Activated CD8-positive, alpha-beta memory T cell treated with anti-CD3 and anti-CD28 coated beads, Interleukin-2, amount 50 U/mL, for 24 hours (primary cell): ENCODE measurements around the gene DAZ1.
"Not testable (repeated sequence)": the region's sequence is repeated elsewhere in the genome, so short reads cannot be mapped to it uniquely, and the experiment has no call there.

Experiments used
- DNase-seq: peaks from one replicate; pipeline ENCODE4 v3.0.0-alpha.2; 2020; ENCODE audit errors: extremely low read depth

Gene DAZ1, protein sequence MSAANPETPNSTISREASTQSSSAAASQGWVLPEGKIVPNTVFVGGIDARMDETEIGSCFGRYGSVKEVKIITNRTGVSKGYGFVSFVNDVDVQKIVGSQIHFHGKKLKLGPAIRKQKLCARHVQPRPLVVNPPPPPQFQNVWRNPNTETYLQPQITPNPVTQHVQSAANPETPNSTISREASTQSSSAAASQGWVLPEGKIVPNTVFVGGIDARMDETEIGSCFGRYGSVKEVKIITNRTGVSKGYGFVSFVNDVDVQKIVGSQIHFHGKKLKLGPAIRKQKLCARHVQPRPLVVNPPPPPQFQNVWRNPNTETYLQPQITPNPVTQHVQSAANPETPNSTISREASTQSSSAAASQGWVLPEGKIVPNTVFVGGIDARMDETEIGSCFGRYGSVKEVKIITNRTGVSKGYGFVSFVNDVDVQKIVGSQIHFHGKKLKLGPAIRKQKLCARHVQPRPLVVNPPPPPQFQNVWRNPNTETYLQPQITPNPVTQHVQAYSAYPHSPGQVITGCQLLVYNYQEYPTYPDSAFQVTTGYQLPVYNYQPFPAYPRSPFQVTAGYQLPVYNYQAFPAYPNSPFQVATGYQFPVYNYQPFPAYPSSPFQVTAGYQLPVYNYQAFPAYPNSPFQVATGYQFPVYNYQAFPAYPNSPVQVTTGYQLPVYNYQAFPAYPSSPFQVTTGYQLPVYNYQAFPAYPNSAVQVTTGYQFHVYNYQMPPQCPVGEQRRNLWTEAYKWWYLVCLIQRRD

DNA sequence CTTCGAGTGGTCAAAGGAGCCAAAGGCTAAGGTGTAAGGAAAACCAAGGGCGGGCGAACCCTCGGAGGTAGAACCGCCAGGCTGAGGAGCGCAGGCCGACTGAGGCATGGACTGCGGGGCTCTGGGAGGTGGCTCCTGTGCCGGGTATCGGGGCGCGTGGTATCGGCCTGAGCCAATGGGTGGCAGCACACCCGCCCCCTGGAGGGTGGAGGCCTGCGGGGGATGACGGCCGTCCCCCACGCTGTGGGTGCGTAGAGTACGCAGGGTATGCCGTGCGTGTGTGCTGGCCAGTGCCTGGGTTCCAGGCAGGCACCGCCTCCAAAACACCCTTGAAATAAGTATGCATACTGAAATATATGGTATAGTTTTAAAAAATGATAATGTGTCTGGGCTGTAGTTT, at the start of gene DAZ1:
Gene DAZ1, minus strand, starts transcription at position 101 of the 400 bp plus-strand sequence. CDS start 208 bp downstream, outside the sequence.
- DNase-seq = not testable (repeated sequence)

GRCh38 chrY:23219233-23219632, 20.4 kb upstream of the DAZ1 start, which contains the start of gene DAZ2:
Gene DAZ2, plus strand, starts transcription at chrY:23219533. Its CDS starts 208 bp downstream, at chrY:23219741.
- DNase-seq = not testable (repeated sequence)

DNA sequence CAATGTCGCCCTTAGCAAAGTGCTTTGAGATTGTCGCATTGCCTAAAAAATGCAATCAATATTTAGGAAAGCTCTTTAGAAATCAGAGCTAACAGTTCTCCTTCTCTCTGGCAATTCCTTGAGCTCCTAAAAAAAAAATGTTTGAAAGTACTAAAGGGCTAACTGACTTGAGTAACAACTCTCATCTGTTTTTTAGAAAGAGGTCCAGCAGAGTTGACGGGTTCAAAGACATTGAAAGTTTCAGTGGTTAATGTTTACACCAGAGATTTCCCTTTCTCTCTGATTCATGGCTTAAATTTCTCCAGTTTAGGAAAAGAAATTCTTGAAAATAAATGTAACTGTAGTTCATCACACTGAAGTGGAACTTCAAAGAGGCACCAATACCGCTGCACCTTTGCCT, 11.9 kb upstream of the DAZ1 start:
- DNase-seq = not testable (repeated sequence)

- DNase-seq = not testable (repeated sequence)
Measured at GRCh38 chrY:23209802-23210495, 11.1 kb upstream of the DAZ1 start.

GRCh38 chrY:23207455-23207854, 8.6 kb upstream of the DAZ1 start:
- not testable (repeated sequence) for DNase-seq
